Trophoblast cell (in vitro differentiated cells and primary cell): ENCODE data around the gene BAHD1.

Source experiments
- DNase-seq, 2 donors: peaks; one replicate each; pipeline ENCODE4 v3.0.0-alpha.2; 2016
- H2AFZ ChIP-seq: 2 replicates; pipeline ENCODE4 v1.6.1; 2013; ENCODE audit warnings: low read length, moderate library complexity, mild to moderate bottlenecking; ENCODE audit not compliant: insufficient read depth, poor library complexity
- H2AK5ac ChIP-seq: 2 replicates; pipeline ENCODE4 v1.6.1; 2013; ENCODE audit warnings: mild to moderate bottlenecking, low read length
- H2BK120ac ChIP-seq: 2 replicates; pipeline ENCODE4 v1.6.1; 2013; ENCODE audit warnings: low read length, mild to moderate bottlenecking, moderate library complexity; ENCODE audit not compliant: insufficient read depth, poor library complexity
- H2BK12ac ChIP-seq: 2 replicates; pipeline ENCODE4 v1.6.1; 2013; ENCODE audit warnings: mild to moderate bottlenecking, low read length, moderate library complexity
- H2BK5ac ChIP-seq: 2 replicates; pipeline ENCODE4 v1.6.1; 2013; ENCODE audit warnings: low read length, low read depth, moderate library complexity, mild to moderate bottlenecking; ENCODE audit not compliant: poor library complexity
- H3K14ac ChIP-seq: 2 replicates; pipeline ENCODE4 v1.6.1; 2013; ENCODE audit warnings: mild to moderate bottlenecking, low read length
- H3K18ac ChIP-seq: 2 replicates; pipeline ENCODE4 v1.6.1; 2013; ENCODE audit warnings: mild to moderate bottlenecking, low read length
- H3K23ac ChIP-seq: 2 replicates; pipeline ENCODE4 v1.6.1; 2013; ENCODE audit warnings: low read length
- H3K27ac ChIP-seq: 2 replicates; pipeline ENCODE4 v1.5.1; 2013; ENCODE audit warnings: low read depth, mild to moderate bottlenecking, inconsistent platforms, low read length, moderate library complexity
- H3K27me3 ChIP-seq: 2 replicates; pipeline ENCODE4 v1.6.1; 2013; ENCODE audit warnings: inconsistent platforms, mild to moderate bottlenecking, low read length, moderate library complexity; ENCODE audit not compliant: insufficient read depth
- H3K36me3 ChIP-seq, 2 experiments: 1 replicate in 1 of 2; 2 replicates in 1 of 2; pipeline ENCODE4 v1.6.1; 2013; ENCODE audit warnings: low read length in 2 of 2, mild to moderate bottlenecking in 2 of 2, moderate library complexity in 1 of 2; ENCODE audit not compliant: insufficient read depth in 2 of 2, control insufficient read depth in 1 of 2
- H3K4ac ChIP-seq: 2 replicates; pipeline ENCODE4 v1.6.1; 2013; ENCODE audit warnings: low read depth, mild to moderate bottlenecking, low read length, moderate library complexity
- H3K4me1 ChIP-seq, 2 experiments: 1 replicate in 1 of 2; 2 replicates in 1 of 2; pipeline ENCODE4 v1.6.1; 2013; ENCODE audit warnings: low read length in 2 of 2, mild to moderate bottlenecking in 2 of 2, moderate library complexity in 1 of 2; ENCODE audit not compliant: insufficient read depth in 2 of 2, control insufficient read depth in 1 of 2
- H3K4me2 ChIP-seq: 2 replicates; pipeline ENCODE4 v1.6.1; 2013; ENCODE audit warnings: inconsistent platforms, mild to moderate bottlenecking, low read length, moderate library complexity
- H3K4me3 ChIP-seq: 2 replicates; pipeline ENCODE4 v1.5.1; 2013; ENCODE audit warnings: mild to moderate bottlenecking, low read depth, low read length, inconsistent platforms
- H3K79me1 ChIP-seq: one replicate; pipeline ENCODE4 v1.6.1; 2013; ENCODE audit warnings: low read length
- H3K79me2 ChIP-seq: 2 replicates; pipeline ENCODE4 v1.6.1; 2013; ENCODE audit warnings: low read length, mild to moderate bottlenecking; ENCODE audit not compliant: control insufficient read depth, insufficient read depth, poor library complexity
- H3K9ac ChIP-seq: 2 replicates; pipeline ENCODE4 v1.6.1; 2013; ENCODE audit warnings: mild to moderate bottlenecking, low read length
- H3K9me3 ChIP-seq: 2 replicates; pipeline ENCODE4 v1.6.1; 2013; ENCODE audit warnings: low read depth, mild to moderate bottlenecking, control low read depth, inconsistent platforms, low read length; ENCODE audit not compliant: insufficient read depth
- H4K12ac ChIP-seq: 2 replicates; pipeline ENCODE4 v1.6.1; 2013; ENCODE audit warnings: low read depth, mild to moderate bottlenecking, low read length, moderate library complexity
- H4K8ac ChIP-seq: 2 replicates; pipeline ENCODE4 v1.6.1; 2013; ENCODE audit warnings: low read depth, mild to moderate bottlenecking, low read length, moderate library complexity
- H4K91ac ChIP-seq: one replicate; pipeline ENCODE4 v1.6.1; 2013; ENCODE audit warnings: low read depth, mild to moderate bottlenecking, low read length, moderate library complexity
- WGBS: extraction: QIAGEN DNeasy Blood & Tissue Kit; methylation state at CpG from one replicate; pipeline ENCODE4 v1.1.7; 2013; ENCODE audit warnings: missing lambda C conversion rate; ENCODE audit not compliant: insufficient read length, insufficient coverage; ENCODE audit errors: extremely low coverage; 5-methylcytosine and 5-hydroxymethylcytosine counted together

BAHD1 gene

DNA sequence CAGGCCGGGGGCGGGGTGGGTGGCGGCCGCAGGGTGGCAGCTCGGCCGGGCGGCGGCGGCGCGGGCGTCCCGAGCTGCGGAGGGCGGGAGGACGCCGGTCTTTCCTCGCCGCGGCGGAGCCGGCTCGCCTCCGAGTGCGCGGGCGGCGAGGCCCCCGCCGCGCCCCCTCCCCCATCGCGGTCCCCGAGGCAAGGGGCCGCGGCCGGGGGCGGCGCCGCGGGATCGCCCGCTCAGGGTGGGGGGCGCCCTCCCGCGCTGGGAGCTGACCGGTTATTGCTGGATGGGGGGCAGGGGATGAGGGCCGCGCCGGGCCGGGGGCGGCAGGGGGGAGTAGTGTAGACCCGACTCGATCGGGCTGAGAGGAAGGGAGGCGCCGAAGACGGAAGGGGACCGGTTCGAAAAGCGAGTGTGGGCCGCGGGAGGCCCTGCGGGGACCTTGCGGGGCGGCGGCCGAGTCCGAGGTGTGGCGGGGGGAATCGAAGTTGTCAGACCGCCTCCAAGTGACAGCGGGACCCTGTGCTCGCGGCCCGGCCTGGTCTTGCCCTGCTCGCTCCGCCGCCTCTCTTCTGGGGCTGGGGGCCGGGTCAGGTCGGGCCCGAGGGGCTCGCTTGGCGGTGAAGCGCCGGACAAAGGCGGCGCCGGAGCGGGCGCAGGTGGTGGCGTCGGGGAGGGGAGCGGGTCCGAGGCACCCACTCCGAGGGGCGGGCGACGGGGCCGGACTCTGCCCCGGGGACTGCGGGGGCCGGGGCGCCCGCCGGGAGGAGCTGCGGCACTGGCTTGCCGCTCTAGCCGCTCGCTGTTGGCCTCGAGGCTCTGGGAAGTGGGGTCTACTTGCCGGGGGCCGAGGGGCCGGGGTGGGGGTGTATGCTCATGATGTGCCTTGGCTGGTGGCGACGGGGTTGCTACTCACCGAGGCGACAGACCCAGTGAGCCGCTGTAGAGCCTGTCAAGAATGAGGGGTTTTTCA is 1.1 kb downstream of the BAHD1 start:
- WGBS, result no CpG with 5 or more reads among the region's 119 CpGs
- H2BK5ac ChIP-seq, result no peak overlapping the region
- H3K14ac ChIP-seq, result peak overlapping the region; percentile 61
- H4K12ac ChIP-seq, result no peak overlapping the region
- H3K27ac ChIP-seq, result no peak overlapping the region
- H3K23ac ChIP-seq, result no peak overlapping the region
- H3K4ac ChIP-seq, result peak overlapping the region; percentile 86
- H3K4me1 ChIP-seq, result peaks cover 9 to 18% of the 10 kb centered on the region in 2 experiments
- H4K8ac ChIP-seq, result peak overlapping the region; percentile 22
- peak overlapping the region; percentile 79 for H3K9ac ChIP-seq
- DNase-seq, result peak in 1 of 2 donors; percentile 21
- H3K27me3 ChIP-seq, result peaks cover 7% of the 10 kb centered on the region
- peak overlapping the region; percentile 95 for H3K4me3 ChIP-seq
- H2BK120ac ChIP-seq, result peak overlapping the region; percentile 8
- peaks cover 2% of the 10 kb centered on the region for H3K9me3 ChIP-seq
- H2BK12ac ChIP-seq, result no peak overlapping the region
- peak overlapping the region; percentile 84 for H3K4me2 ChIP-seq
- peak overlapping the region; percentile 56 for H2AFZ ChIP-seq
- H2AK5ac ChIP-seq, result peak overlapping the region; percentile 52
- H3K79me1 ChIP-seq, result peaks cover 8% of the 10 kb centered on the region
- H3K18ac ChIP-seq, result peak overlapping the region; percentile 62
- no peaks in the 10 kb centered on the region for H3K36me3 ChIP-seq
- H3K79me2 ChIP-seq, result peaks cover 13% of the 10 kb centered on the region
- peak overlapping the region; percentile 23 for H4K91ac ChIP-seq

- H2AK5ac ChIP-seq, result no peak overlapping the region
- no peaks in the 10 kb centered on the region for H3K27me3 ChIP-seq
- no peaks in the 10 kb centered on the region for H3K36me3 ChIP-seq
- no peak overlapping the region for H2BK120ac ChIP-seq
- H3K23ac ChIP-seq, result no peak overlapping the region
- no peaks in the 10 kb centered on the region for H3K9me3 ChIP-seq
- no peak overlapping the region for H3K4me3 ChIP-seq
- no peak overlapping the region for H4K12ac ChIP-seq
- no peak overlapping the region for H4K91ac ChIP-seq
- peak overlapping the region; percentile 34 for H3K4ac ChIP-seq
- no CpG with 5 or more reads among the region's 4 CpGs for WGBS
- H3K79me1 ChIP-seq, result peaks cover 8% of the 10 kb centered on the region
- H3K18ac ChIP-seq, result no peak overlapping the region
- no peak overlapping the region for H2BK5ac ChIP-seq
- DNase-seq, result peak in 1 of 2 donors; percentile 29
- peaks cover 13% of the 10 kb centered on the region for H3K79me2 ChIP-seq
- no peak overlapping the region for H2AFZ ChIP-seq
- H3K9ac ChIP-seq, result no peak overlapping the region
- no peak overlapping the region for H3K27ac ChIP-seq
- no peak overlapping the region for H2BK12ac ChIP-seq
- peaks cover 6 to 12% of the 10 kb centered on the region in 2 experiments for H3K4me1 ChIP-seq
- H3K14ac ChIP-seq, result no peak overlapping the region
- no peak overlapping the region for H4K8ac ChIP-seq
- H3K4me2 ChIP-seq, result no peak overlapping the region
Observed at GRCh38 chr15:40443255-40443654, 2.5 kb downstream of the BAHD1 start.

DNA sequence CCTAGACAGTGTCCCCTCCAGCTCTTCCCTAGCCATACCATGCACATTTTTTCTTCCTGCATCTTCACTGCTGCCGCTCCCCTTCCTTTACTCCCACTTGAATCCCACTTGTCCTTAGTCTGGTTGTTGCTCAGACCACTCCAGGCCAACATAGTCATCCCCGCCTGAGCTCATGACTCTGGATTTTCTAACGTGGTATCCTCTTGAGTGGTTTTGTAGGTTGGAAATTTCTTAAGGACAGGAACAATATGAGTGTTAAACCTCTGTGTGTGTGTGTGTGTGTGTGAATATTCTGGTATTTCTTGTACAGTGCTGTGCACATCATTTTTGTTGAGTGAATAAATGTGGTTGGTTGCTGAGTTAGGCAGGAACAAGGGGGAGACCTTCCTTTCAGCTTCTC is 3.1 kb downstream of the BAHD1 start:
- no peak overlapping the region for H2BK12ac ChIP-seq
- no peak overlapping the region for H4K12ac ChIP-seq
- no peaks in the 10 kb centered on the region for H3K36me3 ChIP-seq
- no peak overlapping the region for H3K23ac ChIP-seq
- H3K4me1 ChIP-seq, result peaks cover 6 to 12% of the 10 kb centered on the region in 2 experiments
- H2BK120ac ChIP-seq, result no peak overlapping the region
- H3K14ac ChIP-seq, result no peak overlapping the region
- no peak for DNase-seq
- H3K9ac ChIP-seq, result no peak overlapping the region
- no peak overlapping the region for H3K18ac ChIP-seq
- H3K79me1 ChIP-seq, result peaks cover 8% of the 10 kb centered on the region
- H3K27me3 ChIP-seq, result no peaks in the 10 kb centered on the region
- no peak overlapping the region for H2AFZ ChIP-seq
- no peak overlapping the region for H2AK5ac ChIP-seq
- peaks cover 13% of the 10 kb centered on the region for H3K79me2 ChIP-seq
- peak overlapping the region; percentile 34 for H3K4ac ChIP-seq
- H3K4me2 ChIP-seq, result no peak overlapping the region
- H3K9me3 ChIP-seq, result no peaks in the 10 kb centered on the region
- H3K4me3 ChIP-seq, result no peak overlapping the region
- WGBS, result no CpG with 5 or more reads among the region's 3 CpGs
- H3K27ac ChIP-seq, result no peak overlapping the region
- H4K8ac ChIP-seq, result no peak overlapping the region
- H2BK5ac ChIP-seq, result no peak overlapping the region
- H4K91ac ChIP-seq, result no peak overlapping the region

DNA sequence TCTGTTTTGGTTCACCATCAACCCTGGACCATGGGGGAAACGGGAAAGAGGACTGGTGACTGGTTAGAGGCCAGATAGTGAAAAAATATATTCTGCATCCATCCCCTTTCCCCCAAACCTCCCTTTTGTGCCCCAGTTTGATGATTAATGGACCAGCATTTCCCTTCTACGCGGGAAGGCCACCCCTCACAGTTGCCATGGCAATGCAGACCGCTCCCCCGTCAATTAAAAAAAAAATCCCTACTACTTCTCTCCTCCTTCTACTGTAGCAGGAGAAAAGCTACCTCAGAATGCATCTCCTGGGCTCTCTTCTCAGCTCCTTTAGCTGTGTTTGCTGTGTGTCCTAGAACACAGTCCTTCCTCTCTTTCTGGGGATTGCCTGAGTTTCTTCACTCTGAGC is 4.0 kb downstream of the BAHD1 start:
- Histone ChIP-seq H2BK5ac (no peak overlapping the region), H3K4me1 (peaks cover 3 to 7% of the 10 kb centered on the region in 2 experiments), H3K14ac (no peak overlapping the region), H3K4ac (peak overlapping the region; percentile 66), H4K8ac (no peak overlapping the region), H3K4me2 (no peak overlapping the region), H3K18ac (no peak overlapping the region), H3K79me1 (peaks cover 7% of the 10 kb centered on the region), H4K12ac (no peak overlapping the region), H3K36me3 (no peaks in the 10 kb centered on the region), H3K4me3 (no peak overlapping the region), H2BK12ac (no peak overlapping the region), H4K91ac (no peak overlapping the region), H2BK120ac (no peak overlapping the region), H2AK5ac (no peak overlapping the region), H3K27ac (no peak overlapping the region), H3K9ac (no peak overlapping the region), H3K9me3 (no peaks in the 10 kb centered on the region), H2AFZ (no peak overlapping the region), H3K27me3 (no peaks in the 10 kb centered on the region), H3K23ac (no peak overlapping the region), H3K79me2 (peaks cover 13% of the 10 kb centered on the region)
- WGBS, result no CpG with 5 or more reads among the region's 5 CpGs
- DNase-seq, result no peak
